Ishikawa (cell line): ENCODE results near the gene SPATA31C1.
"Not testable (repeated sequence)": the region's sequence is repeated elsewhere in the genome, so short reads cannot be mapped to it uniquely, and the experiment has no call there.

Source experiments
- CEBPB ChIP-seq: IDR thresholded peaks from 2 replicates; pipeline ENCODE4 v1.6.1; 2012
- CREB1 ChIP-seq: IDR thresholded peaks from 2 replicates; pipeline ENCODE4 v1.6.1; 2012; ENCODE audit warnings: low read depth
- EGR1 ChIP-seq: IDR thresholded peaks from 2 replicates; pipeline ENCODE4 v1.6.1; 2012
- EP300 ChIP-seq: IDR thresholded peaks from 2 replicates; pipeline ENCODE4 v1.6.1; 2012; ENCODE audit warnings: borderline replicate concordance
- FOXM1 ChIP-seq: IDR thresholded peaks from 2 replicates; pipeline ENCODE4 v1.6.1; 2012; ENCODE audit warnings: low read depth, borderline replicate concordance
- MAX ChIP-seq: IDR thresholded peaks from 2 replicates; pipeline ENCODE4 v1.6.1; 2012
- NFIC ChIP-seq: IDR thresholded peaks from 2 replicates; pipeline ENCODE4 v1.6.1; 2012
- RAD21 ChIP-seq: IDR thresholded peaks from 2 replicates; pipeline ENCODE4 v1.6.1; 2012; ENCODE audit warnings: low read depth
- REST ChIP-seq: IDR thresholded peaks from 2 replicates; pipeline ENCODE4 v1.6.1; 2012; ENCODE audit warnings: low read depth, mild to moderate bottlenecking
- TAF1 ChIP-seq: IDR thresholded peaks from 2 replicates; pipeline ENCODE4 v1.6.1; 2012; ENCODE audit warnings: low read depth, mild to moderate bottlenecking
- TCF12 ChIP-seq: IDR thresholded peaks from 2 replicates; pipeline ENCODE4 v1.6.1; 2012; ENCODE audit warnings: low read depth
- TEAD4 ChIP-seq: IDR thresholded peaks from 2 replicates; pipeline ENCODE4 v1.6.1; 2012
- USF1 ChIP-seq: IDR thresholded peaks from 2 replicates; pipeline ENCODE4 v1.6.1; 2012
- YY1 ChIP-seq: IDR thresholded peaks from 2 replicates; pipeline ENCODE4 v1.6.1; 2012; ENCODE audit warnings: low read depth
- ZBTB7A ChIP-seq: IDR thresholded peaks from 2 replicates; pipeline ENCODE4 v1.6.1; 2012; ENCODE audit warnings: low read depth

The SPATA31C1 gene

DNA sequence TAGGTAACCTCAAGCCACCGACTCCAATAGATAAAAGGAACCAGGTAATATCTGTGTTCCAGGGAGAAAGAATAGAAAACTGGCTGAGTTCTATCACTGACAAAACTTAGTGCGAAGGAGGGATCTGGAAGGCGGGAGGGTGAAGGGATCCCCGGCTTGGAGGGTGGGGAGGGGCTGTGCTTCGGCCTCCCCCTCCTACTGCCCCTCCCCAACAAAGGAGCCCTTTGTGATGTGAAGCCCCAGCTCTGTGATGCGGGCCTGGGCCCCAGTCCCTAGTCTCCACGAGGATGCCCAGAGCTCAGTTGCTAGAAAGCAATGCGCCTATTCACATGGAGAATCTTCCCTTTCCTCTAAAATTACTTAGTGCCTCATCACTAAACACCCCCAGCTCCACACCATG, at the start of gene SPATA31C1:
SPATA31C1 (plus strand) TSS at position 301 of the 400 bp plus-strand sequence.
- TF ChIP-seq CREB1, RAD21, TAF1: not testable (repeated sequence)

DNA sequence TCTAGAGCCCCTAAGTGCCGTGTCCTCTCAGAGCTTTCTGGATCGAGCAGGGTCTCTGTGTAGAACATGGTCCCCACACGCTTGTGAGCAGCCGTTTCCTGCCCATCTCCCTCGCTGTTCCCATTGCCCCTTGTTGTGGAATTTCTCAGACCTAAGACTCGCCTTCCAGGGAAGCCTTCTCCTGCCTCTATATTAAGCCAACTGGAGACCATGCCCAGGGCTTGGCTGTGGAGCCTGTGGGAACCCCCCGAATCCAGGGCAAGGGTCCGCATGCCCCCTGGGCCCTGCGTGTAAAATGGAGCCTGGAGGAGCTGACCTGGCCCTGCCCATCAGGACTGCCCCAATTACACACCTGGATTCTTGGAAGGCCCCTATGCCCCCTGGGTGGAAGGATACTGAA, 49.6 kb upstream of the SPATA31C1 start:
- no peak for TF ChIP-seq EP300
- no peak for TF ChIP-seq TAF1
- TF ChIP-seq CREB1 = no peak
- TF ChIP-seq FOXM1 = no peak
- TF ChIP-seq TCF12 = no peak
- no peak for TF ChIP-seq NFIC
- TF ChIP-seq MAX = no peak
- no peak for TF ChIP-seq EGR1

GRCh38 chr9:87868635-87869034, 49.1 kb upstream of the SPATA31C1 start:
- TF ChIP-seq ZBTB7A (no peak), TCF12 (no peak), TEAD4 (no peak), FOXM1 (no peak), YY1 (no peak), MAX (no peak), NFIC (no peak), CREB1 (no peak), EGR1 (no peak), REST (no peak), EP300 (no peak), TAF1 (no peak), CEBPB (no peak), RAD21 (no peak)

- TF ChIP-seq EGR1 (no peak), ZBTB7A (no peak), FOXM1 (no peak), CEBPB (no peak), TEAD4 (no peak), TCF12 (no peak), NFIC (no peak), TAF1 (no peak), USF1 (no peak), RAD21 (no peak)
Measured at GRCh38 chr9:87869082-87869481, 48.7 kb upstream of the SPATA31C1 start.

GRCh38 chr9:87871425-87872078, 46.2 kb upstream of the SPATA31C1 start:
- no peak for TF ChIP-seq NFIC

GRCh38 chr9:87872079-87872624, 45.6 kb upstream of the SPATA31C1 start:
- no peak for TF ChIP-seq TCF12
- TF ChIP-seq MAX = no peak
- no peak for TF ChIP-seq CREB1
- no peak for TF ChIP-seq TAF1
- no peak for TF ChIP-seq ZBTB7A
- TF ChIP-seq YY1 = no peak

DNA sequence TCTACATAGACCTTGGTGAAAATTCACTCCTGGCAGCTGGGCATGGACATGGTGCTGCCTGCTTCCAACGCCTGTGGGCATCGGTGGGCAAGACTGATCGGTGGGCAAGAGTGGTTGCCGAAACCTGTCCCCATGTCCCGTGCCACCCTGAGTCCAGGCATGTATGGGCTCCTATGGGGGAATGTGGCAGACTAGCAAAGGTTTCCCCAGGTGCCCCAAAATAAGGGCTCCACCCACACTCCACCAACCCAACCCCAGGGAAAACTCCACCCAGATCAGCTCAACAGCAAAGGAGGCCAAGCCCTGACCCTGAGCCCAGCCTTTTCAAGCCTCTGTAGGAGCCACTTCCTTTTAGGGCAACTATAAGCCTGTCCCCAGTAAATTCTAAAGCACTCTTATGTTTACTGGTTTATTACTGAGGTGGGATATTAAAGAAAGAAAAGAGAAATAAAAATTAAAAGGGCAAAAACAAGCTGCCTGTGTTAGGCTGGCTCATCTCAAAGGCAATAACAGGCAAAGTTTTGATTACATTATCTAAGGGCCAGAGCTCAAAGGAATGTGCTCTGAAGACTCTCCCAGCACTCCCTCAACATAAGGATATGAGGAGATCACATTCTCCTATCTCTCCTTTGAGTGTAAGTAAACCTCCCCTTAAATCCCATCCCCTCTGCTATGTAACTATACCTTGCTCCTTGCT, 44.0 kb upstream of the SPATA31C1 start:
- TF ChIP-seq CEBPB (no peak), CREB1 (no peak), MAX (no peak), FOXM1 (no peak), TEAD4 (no peak), EP300 (no peak), ZBTB7A (no peak), YY1 (no peak), REST (no peak), TAF1 (no peak), RAD21 (no peak), EGR1 (no peak), TCF12 (no peak), NFIC (no peak), USF1 (no peak)
